22Rv1 (cell line): ENCODE data around the gene RC3H1.

Source experiments
- H3K27ac ChIP-seq: fragments of 450-650 bp; 2 replicates; pipeline ENCODE4 v1.5.1; 2017
- ZFX ChIP-seq: fragments of 450-650 bp; IDR thresholded peaks from 2 replicates; pipeline ENCODE4 v1.6.1; 2017; ENCODE audit warnings: antibody characterized with exemption, borderline replicate concordance
- TF ChIP-seq, protein P1 (sequence below): fragments of 450-650 bp; IDR thresholded peaks from 2 replicates; pipeline ENCODE4 v1.5.1; 2017; ENCODE audit warnings: mild to moderate bottlenecking

RC3H1 gene

DNA sequence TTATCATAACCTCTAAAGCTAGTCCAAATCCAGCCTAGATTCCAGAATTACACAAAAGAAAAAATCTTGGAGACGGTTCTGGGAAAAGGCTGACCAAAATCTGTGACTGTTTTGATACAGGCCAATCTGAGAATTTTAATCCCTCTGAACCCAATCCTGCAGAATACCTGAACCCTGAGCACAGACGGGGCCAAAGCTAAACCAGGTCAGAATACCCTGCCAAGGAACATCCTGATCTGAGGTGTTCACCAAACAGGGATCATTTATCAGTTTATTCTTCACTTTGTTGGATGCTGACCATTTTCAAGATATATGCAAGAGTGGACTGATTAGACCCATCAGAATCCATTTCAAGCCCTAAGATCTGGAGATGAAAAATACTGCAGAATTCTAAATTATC is 3.6 kb downstream of the RC3H1 start:
- no peak overlapping the region for H3K27ac ChIP-seq
- no peak for TF ChIP-seq ZFX
- TF ChIP-seq, protein P1, sequence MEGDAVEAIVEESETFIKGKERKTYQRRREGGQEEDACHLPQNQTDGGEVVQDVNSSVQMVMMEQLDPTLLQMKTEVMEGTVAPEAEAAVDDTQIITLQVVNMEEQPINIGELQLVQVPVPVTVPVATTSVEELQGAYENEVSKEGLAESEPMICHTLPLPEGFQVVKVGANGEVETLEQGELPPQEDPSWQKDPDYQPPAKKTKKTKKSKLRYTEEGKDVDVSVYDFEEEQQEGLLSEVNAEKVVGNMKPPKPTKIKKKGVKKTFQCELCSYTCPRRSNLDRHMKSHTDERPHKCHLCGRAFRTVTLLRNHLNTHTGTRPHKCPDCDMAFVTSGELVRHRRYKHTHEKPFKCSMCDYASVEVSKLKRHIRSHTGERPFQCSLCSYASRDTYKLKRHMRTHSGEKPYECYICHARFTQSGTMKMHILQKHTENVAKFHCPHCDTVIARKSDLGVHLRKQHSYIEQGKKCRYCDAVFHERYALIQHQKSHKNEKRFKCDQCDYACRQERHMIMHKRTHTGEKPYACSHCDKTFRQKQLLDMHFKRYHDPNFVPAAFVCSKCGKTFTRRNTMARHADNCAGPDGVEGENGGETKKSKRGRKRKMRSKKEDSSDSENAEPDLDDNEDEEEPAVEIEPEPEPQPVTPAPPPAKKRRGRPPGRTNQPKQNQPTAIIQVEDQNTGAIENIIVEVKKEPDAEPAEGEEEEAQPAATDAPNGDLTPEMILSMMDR = no peak

DNA sequence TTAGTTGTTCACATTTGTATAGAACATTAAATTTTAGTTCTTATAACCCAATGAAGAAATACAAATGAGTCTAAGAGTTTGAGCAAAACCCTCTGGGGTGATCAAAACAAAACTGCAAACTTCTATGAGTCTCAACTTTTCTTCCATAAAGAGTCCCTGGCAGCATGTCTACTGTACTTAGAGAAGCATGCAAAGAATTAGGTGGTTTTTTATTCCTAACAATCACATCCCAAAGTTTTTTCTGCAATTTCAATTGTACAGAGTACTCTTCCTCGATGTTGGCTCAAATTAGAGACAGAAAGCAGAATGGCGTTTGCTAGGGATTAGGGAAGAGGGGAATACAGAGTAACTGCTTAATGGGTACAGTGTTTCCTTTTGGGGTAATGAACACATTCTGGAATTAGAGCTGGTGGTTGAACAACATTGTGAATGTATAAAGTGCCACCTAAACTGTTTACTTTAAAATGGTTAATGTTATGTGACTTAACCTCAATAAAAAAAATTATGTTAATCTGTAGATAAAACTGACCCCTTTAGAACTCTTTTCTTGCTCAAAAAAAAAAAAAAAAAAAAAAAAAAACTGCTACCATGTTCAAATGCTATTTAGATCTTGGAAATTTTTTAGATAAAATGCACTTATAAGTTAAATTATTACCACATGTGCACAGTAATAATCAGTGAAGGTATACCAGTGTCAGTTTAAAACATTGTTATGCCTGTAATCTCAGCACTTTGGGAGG is 4.8 kb downstream of the RC3H1 start:
- no peak overlapping the region for H3K27ac ChIP-seq
- TF ChIP-seq ZFX = no peak
- TF ChIP-seq, protein P1 = no peak

DNA sequence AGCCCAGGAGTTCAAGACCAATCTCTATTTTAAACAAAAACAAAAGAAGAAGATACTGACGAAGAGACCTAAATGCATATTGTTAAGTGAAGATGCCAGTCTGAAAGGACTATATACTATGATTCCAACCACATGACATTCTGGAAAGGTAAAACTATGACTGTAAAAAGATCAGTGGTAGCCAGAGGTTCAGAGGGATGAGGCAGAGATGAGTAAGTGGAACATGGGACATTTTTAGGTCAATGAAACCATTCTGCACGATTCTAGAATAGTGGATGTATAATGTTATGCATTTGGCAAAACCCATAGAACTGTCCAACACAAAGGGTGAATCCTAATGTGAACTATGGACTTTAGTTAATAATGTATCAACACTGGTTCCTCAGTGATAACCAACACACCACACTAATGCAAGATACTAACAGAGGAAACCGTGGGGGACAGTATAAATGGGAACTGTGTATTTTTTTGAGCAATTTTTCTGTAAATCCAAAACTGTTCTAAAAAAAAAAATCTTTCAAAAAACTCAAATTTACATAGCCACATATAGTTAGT is 8.2 kb downstream of the RC3H1 start:
- no peak overlapping the region for H3K27ac ChIP-seq
- no peak for TF ChIP-seq ZFX
- TF ChIP-seq, protein P1 = no peak

DNA sequence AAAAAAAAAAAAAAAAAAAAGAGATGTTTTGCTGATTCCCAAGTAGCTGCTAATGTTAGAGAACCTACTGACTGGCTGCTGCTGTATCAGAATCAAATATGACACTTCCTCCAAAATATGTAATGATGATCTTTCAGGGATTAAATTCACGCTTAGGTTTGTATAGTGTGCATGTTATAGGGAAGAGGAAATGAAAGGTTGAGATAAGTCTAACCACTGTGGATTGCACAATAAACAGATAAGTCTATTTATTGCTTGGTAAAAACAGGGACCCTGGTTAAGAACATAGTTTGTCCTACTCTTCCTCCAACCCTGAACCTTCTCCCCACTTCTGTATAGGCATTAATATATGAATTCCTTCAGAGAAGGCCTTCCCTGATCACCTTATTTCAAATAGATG is 13.2 kb downstream of the RC3H1 start:
- H3K27ac ChIP-seq = no peak overlapping the region
- no peak for TF ChIP-seq ZFX
- TF ChIP-seq, protein P1 = no peak

DNA sequence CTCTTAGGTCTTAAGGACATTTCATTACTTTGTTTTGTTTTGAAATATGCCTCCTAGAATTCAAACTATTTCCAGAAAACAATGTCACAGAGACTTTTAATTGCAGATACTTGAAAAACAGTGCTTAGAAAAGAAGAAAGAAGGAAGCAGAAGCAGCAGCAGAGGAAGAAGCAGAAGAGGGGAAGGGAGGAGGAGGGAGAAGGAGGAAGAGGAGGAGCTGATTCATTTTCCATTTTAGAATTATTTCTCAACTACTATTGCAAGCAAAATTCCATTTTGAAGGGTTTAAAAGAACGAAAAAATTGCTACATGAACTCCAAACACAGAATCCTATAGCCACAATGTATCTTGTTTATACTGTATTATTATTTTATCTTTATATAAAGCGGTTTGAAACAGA is 13.9 kb downstream of the RC3H1 start:
- TF ChIP-seq, protein P1 = no peak
- TF ChIP-seq ZFX = no peak
- no peak overlapping the region for H3K27ac ChIP-seq

DNA sequence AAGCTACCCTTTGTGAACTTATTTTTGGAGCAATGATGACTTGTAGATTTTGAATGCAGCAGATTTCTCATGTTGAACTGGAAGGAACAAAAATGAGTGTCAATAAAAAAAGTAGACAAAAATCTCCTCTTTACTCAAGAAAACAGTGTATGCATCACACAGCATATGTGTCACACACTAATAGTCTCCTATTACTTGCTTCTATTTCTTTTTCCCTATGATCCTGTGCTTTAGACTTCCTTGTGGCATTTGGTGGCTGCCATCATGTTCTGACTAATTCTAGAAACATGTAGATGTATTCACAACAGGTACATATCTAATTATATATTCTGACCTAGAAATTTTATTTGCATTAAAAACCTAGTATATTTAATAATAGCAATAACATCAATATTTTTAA is 14.3 kb downstream of the RC3H1 start:
- H3K27ac ChIP-seq = no peak overlapping the region
- TF ChIP-seq, protein P1 = no peak
- TF ChIP-seq ZFX = no peak

DNA sequence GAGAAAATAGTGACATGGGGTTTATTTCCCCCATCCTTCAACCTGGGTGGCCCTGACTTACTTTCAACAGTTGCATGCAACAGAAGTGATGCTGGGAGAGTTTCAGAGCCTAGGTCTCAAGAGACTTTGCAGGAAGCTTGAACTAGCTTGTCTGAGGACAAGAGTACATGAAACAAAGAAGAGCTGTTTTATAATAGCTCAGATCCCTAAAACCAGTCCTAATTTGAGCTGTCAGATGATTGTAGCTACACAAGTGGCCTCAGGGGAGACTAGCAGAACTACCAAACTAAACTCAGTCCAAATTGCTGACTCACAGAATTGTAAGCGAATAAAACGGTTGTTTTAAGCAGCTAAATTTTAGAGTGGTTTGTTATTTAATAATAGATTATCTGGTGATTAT is 17.1 kb downstream of the RC3H1 start:
- TF ChIP-seq, protein P1 = no peak
- TF ChIP-seq ZFX = no peak
- H3K27ac ChIP-seq = no peak overlapping the region
